HG03432 (cell line): Measurements from ENCODE around the gene COL28A1.
A peak's percentile ranks its signal among the peaks of the same experiment; 100 is the strongest.

Source experiments
- ATAC-seq: cut with Tn5 transposase; IDR thresholded peaks from one replicate; pipeline ENCODE4 v1.9.1; 2021; ENCODE audit warnings: mild to moderate bottlenecking, moderate library complexity; ENCODE audit not compliant: unreplicated experiment

The COL28A1 gene

GRCh38 chr7:7535691-7536090, at the start of gene COL28A1:
Gene COL28A1 (minus strand): TSS chr7:7535873. CDS start chr7:7532875, 2,998 bp downstream.
- no peak for ATAC-seq

- no peak for ATAC-seq
Observed at GRCh38 chr7:7584653-7585052, 49.0 kb upstream of the COL28A1 start.

GRCh38 chr7:7583731-7584130, 48.1 kb upstream of the COL28A1 start:
- ATAC-seq: no peak

- no peak for ATAC-seq
Observed at GRCh38 chr7:7582596-7582995, 46.9 kb upstream of the COL28A1 start.

- ATAC-seq: no peak
Observed at GRCh38 chr7:7581531-7582179, 46.0 kb upstream of the COL28A1 start.

GRCh38 chr7:7579638-7580037, 44.0 kb upstream of the COL28A1 start:
- no peak for ATAC-seq

GRCh38 chr7:7577888-7578287, 42.2 kb upstream of the COL28A1 start:
- ATAC-seq: peak; percentile 70

- ATAC-seq: no peak
Observed at GRCh38 chr7:7576344-7576743, 40.7 kb upstream of the COL28A1 start.

GRCh38 chr7:7573701-7574100, 38.0 kb upstream of the COL28A1 start:
- ATAC-seq: no peak

GRCh38 chr7:7570584-7570983, 34.9 kb upstream of the COL28A1 start:
- ATAC-seq: no peak

- ATAC-seq: peak; percentile 19
Observed at GRCh38 chr7:7569615-7570014, 33.9 kb upstream of the COL28A1 start.

- ATAC-seq: peak; percentile 47
Observed at GRCh38 chr7:7569081-7569527, 33.4 kb upstream of the COL28A1 start.

GRCh38 chr7:7568553-7568952, 32.9 kb upstream of the COL28A1 start:
- no peak for ATAC-seq

- ATAC-seq: no peak
Observed at GRCh38 chr7:7567898-7568531, 32.3 kb upstream of the COL28A1 start.

GRCh38 chr7:7566651-7567611, 31.3 kb upstream of the COL28A1 start, which contains the start of gene MIOS:
Gene MIOS (plus strand): TSS chr7:7566884. CDS start chr7:7572476, 5,592 bp downstream.
- ATAC-seq: peak; percentile 80

GRCh38 chr7:7565746-7566650, 30.3 kb upstream of the COL28A1 start:
- peak; percentile 31 for ATAC-seq

- no peak for ATAC-seq
Observed at GRCh38 chr7:7565018-7565680, 29.5 kb upstream of the COL28A1 start.

GRCh38 chr7:7564323-7564780, 28.7 kb upstream of the COL28A1 start:
- ATAC-seq: no peak

GRCh38 chr7:7563813-7564212, 28.1 kb upstream of the COL28A1 start:
- ATAC-seq: no peak

- ATAC-seq: no peak
Observed at GRCh38 chr7:7563269-7563668, 27.6 kb upstream of the COL28A1 start.
